ENCODE results near the gene LRRC61.
"Not testable (repeated sequence)": the region's sequence is repeated elsewhere in the genome, so short reads cannot be mapped to it uniquely, and the experiment has no call there.

DNA sequence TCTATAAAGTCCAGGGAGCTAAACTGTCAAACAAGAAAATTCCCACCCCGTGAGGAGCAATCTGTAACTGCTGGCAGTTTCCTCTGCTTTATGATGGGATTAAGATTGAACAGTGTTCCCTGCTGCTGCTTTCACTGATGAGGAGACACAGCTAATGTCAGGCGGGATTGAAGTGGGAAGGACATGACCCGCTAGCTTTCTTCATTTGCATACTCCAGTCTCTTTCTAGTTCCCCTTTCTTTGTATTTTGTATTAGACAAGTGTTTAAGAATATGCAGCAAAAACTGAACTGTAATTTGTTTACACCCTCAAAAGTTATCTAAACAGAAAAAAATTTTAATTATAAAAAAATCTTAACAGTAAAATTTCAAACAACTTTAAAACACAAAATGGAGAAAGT, 40.0 kb upstream of the LRRC61 start:
- TF ChIP-seq, protein P1, sequence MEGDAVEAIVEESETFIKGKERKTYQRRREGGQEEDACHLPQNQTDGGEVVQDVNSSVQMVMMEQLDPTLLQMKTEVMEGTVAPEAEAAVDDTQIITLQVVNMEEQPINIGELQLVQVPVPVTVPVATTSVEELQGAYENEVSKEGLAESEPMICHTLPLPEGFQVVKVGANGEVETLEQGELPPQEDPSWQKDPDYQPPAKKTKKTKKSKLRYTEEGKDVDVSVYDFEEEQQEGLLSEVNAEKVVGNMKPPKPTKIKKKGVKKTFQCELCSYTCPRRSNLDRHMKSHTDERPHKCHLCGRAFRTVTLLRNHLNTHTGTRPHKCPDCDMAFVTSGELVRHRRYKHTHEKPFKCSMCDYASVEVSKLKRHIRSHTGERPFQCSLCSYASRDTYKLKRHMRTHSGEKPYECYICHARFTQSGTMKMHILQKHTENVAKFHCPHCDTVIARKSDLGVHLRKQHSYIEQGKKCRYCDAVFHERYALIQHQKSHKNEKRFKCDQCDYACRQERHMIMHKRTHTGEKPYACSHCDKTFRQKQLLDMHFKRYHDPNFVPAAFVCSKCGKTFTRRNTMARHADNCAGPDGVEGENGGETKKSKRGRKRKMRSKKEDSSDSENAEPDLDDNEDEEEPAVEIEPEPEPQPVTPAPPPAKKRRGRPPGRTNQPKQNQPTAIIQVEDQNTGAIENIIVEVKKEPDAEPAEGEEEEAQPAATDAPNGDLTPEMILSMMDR (IDR thresholded peaks at IDR 0.05) = not testable (repeated sequence)
- not testable (repeated sequence) for TF ChIP-seq POLR2A (IDR thresholded peaks at IDR 0.05)
